GM23338 (cell line): Measurements from ENCODE around the gene HSPBAP1. TPM values are rescaled to one million over a fixed set of nuclear protein-coding genes. Genes with fewer than 3 reads are reported as not detected.

ENCODE experiments used
- ATAC-seq: fragments of 200-7000 bp; cut with Tn5 transposase; 3 replicates; pipeline ENCODE4 v1.9.1; 2020
- DNase-seq: peaks from one replicate; pipeline ENCODE4 v3.0.0-alpha.2; 2015; ENCODE audit warnings: low spot score
- H2AFZ ChIP-seq: fragments of 200-600 bp; sonication (generic); 2 replicates; pipeline ENCODE4 v1.8.0; 2016; ENCODE audit warnings: antibody characterized with exemption, mild to moderate bottlenecking, moderate library complexity
- H3F3A ChIP-seq: fragments of 200-600 bp; sonication (generic); replicated peaks from 2 replicates; pipeline ENCODE4 v1.8.0; 2017; ENCODE audit warnings: antibody characterized with exemption, mixed run types, low read depth
- H3K27ac ChIP-seq: fragments of 200-600 bp; sonication (generic); 2 replicates; pipeline ENCODE4 v1.6.1; 2016; ENCODE audit warnings: low read depth
- H3K27me3 ChIP-seq: fragments of 200-600 bp; sonication (generic); 2 replicates; pipeline ENCODE4 v1.8.0; 2016; ENCODE audit warnings: mild to moderate bottlenecking, mixed run types, moderate library complexity; ENCODE audit not compliant: insufficient read depth
- H3K36me3 ChIP-seq: fragments of 200-600 bp; sonication (generic); 2 replicates; pipeline ENCODE4 v1.8.0; 2016; ENCODE audit warnings: mild to moderate bottlenecking; ENCODE audit not compliant: insufficient read depth
- H3K4me1 ChIP-seq: fragments of 200-600 bp; sonication (generic); 2 replicates; pipeline ENCODE4 v1.8.0; 2016; ENCODE audit warnings: mild to moderate bottlenecking, moderate library complexity; ENCODE audit not compliant: insufficient read depth
- H3K4me2 ChIP-seq: fragments of 200-600 bp; sonication (generic); 2 replicates; pipeline ENCODE4 v1.7.1; 2017; ENCODE audit warnings: mixed run types
- H3K4me3 ChIP-seq: fragments of 200-600 bp; sonication (generic); 2 replicates; pipeline ENCODE4 v1.6.1; 2016; ENCODE audit warnings: mixed run types
- H3K79me2 ChIP-seq: fragments of 200-600 bp; sonication (generic); replicated peaks from 2 replicates; pipeline ENCODE4 v1.8.0; 2017; ENCODE audit warnings: mild to moderate bottlenecking; ENCODE audit not compliant: insufficient read depth
- H3K9me2 ChIP-seq: fragments of 200-600 bp; sonication (generic); 2 replicates; pipeline ENCODE4 v1.8.0; 2017; ENCODE audit not compliant: insufficient read depth
- H4K20me1 ChIP-seq: fragments of 200-600 bp; sonication (generic); replicated peaks from 2 replicates; pipeline ENCODE4 v1.8.0; 2017; ENCODE audit warnings: mild to moderate bottlenecking; ENCODE audit not compliant: insufficient read depth
- H3K27ac Mint-ChIP-seq: 2 replicates; pipeline ENCODE4 v1.8.0; 2020; ENCODE audit warnings: inconsistent platforms, mild to moderate bottlenecking, moderate library complexity, mixed read lengths
- H3K27me3 Mint-ChIP-seq: 3 replicates; pipeline ENCODE4 v1.8.0; 2022; ENCODE audit warnings: low read depth, mild to moderate bottlenecking, moderate library complexity, mixed read lengths, inconsistent platforms; ENCODE audit not compliant: insufficient read depth, poor library complexity
- H3K36me3 Mint-ChIP-seq: 3 replicates; pipeline ENCODE4 v1.8.0; 2021; ENCODE audit warnings: low read depth, mild to moderate bottlenecking, inconsistent platforms, moderate library complexity, mixed read lengths
- H3K4me1 Mint-ChIP-seq: 3 replicates; pipeline ENCODE4 v1.8.0; 2020; ENCODE audit warnings: mild to moderate bottlenecking, inconsistent platforms, mixed read lengths
- H3K4me3 Mint-ChIP-seq: 3 replicates; pipeline ENCODE4 v1.8.0; 2021; ENCODE audit warnings: moderate library complexity, mild to moderate bottlenecking, inconsistent platforms, mixed read lengths
- H3K9me3 Mint-ChIP-seq: 3 replicates; pipeline ENCODE4 v1.8.0; 2020; ENCODE audit warnings: moderate library complexity, mild to moderate bottlenecking, inconsistent platforms, mixed read lengths
- CTCF ChIP-seq, 2 experiments: fragments of 200-600 bp in 1 of 2; sonication (generic) in 1 of 2; conservative IDR thresholded peaks; 2 replicates each; pipeline versions ENCODE4 v1.5.1 to v1.6.1; 2016 to 2017; ENCODE audit warnings: antibody characterized with exemption in 2 of 2, low read depth in 2 of 2, mild to moderate bottlenecking in 2 of 2, moderate library complexity in 1 of 2
- ETS1 ChIP-seq: IDR thresholded peaks from 2 replicates; pipeline ENCODE4 v1.6.1; 2016; ENCODE audit warnings: antibody characterized with exemption
- EZH2phosphoT487 ChIP-seq: fragments of 200-600 bp; sonication (generic); IDR thresholded peaks from one replicate; pipeline ENCODE4 v1.8.1; 2018; ENCODE audit warnings: antibody characterized with exemption; ENCODE audit not compliant: unreplicated experiment
- JUNB ChIP-seq: IDR thresholded peaks from one replicate; pipeline ENCODE4 v1.6.1; 2016; ENCODE audit warnings: antibody characterized with exemption; ENCODE audit not compliant: unreplicated experiment
- NANOG ChIP-seq: IDR thresholded peaks from 2 replicates; pipeline ENCODE4 v1.6.1; 2016; ENCODE audit warnings: antibody characterized with exemption, borderline replicate concordance
- ZNF114 ChIP-seq: fragments of 250-450 bp; sonication (Bioruptor Pico); IDR thresholded peaks from 2 replicates; pipeline ENCODE4 v1.5.0; 2020; ENCODE audit warnings: mild to moderate bottlenecking, moderate library complexity
- ZNF331 ChIP-seq: fragments of 250-450 bp; sonication (Bioruptor Pico); IDR thresholded peaks from 2 replicates; pipeline ENCODE4 v1.5.0; 2020; ENCODE audit warnings: low read depth, mild to moderate bottlenecking, moderate library complexity
- ZNF462 ChIP-seq: fragments of 250-450 bp; sonication (Bioruptor Pico); IDR thresholded peaks from 2 replicates; pipeline ENCODE4 v1.5.0; 2020; ENCODE audit warnings: mild to moderate bottlenecking, moderate library complexity
- polyA plus RNA-seq: library from polyadenylated mRNA; unstranded; fragments of >200 nt; fragmentation: Nextera tagmentation; extraction: Ambion mirVana; gene quantifications from 2 replicates; pipeline ENCODE4 v1.2.1, GENCODE V29; 2016
- total RNA-seq: library from RNA; depleted of rRNA; stranded (reverse); fragments of >200 nt; shearing (Covaris generic); gene quantifications from 2 replicates; pipeline ENCODE4 v1.2.3, GENCODE V29; 2014

The HSPBAP1 gene
- total and polyA plus RNA-seq, 2 experiments from 2014 or later, result 8.0 to 11.7 TPM

- no peak overlapping the region for H2AFZ ChIP-seq
- Mint-ChIP-seq H3K27me3 (no peaks in the 10 kb centered on the region), H3K27ac (no peak overlapping the region), H3K4me1 (peaks cover 10% of the 10 kb centered on the region; the same call in 2 of the 3 replicates), H3K9me3 (peaks cover 26% of the 10 kb centered on the region), H3K36me3 (peaks cover 68% of the 10 kb centered on the region), H3K4me3 (no peak overlapping the region)
- H3K79me2 ChIP-seq, result no peaks in the 10 kb centered on the region
- H3F3A ChIP-seq, result no peaks in the 10 kb centered on the region
- ATAC-seq (no peak), DNase-seq (no peak)
- H3K4me1 ChIP-seq, result peaks cover 8% of the 10 kb centered on the region; the same call in 1 of the 2 replicates
- H3K36me3 ChIP-seq, result peaks cover 5% of the 10 kb centered on the region
- no peaks in the 10 kb centered on the region for H3K27me3 ChIP-seq
- H3K4me2 ChIP-seq, result no peak overlapping the region
- H3K27ac ChIP-seq, result no peak overlapping the region
- TF ChIP-seq ZNF331 (CRISPR knock-in tag) (no peak), CTCF (conservative IDR thresholded peaks at IDR 0.05; ENCODE audit: low read depth in 2 of 2) (no peak), JUNB (no peak), NANOG (no peak), ZNF114 (CRISPR knock-in tag) (no peak), ETS1 (no peak), ZNF462 (CRISPR knock-in tag) (no peak), EZH2phosphoT487 (no peak)
- no peaks in the 10 kb centered on the region for H3K9me2 ChIP-seq
- no peaks in the 10 kb centered on the region for H4K20me1 ChIP-seq
- no peak overlapping the region for H3K4me3 ChIP-seq
Measured at GRCh38 chr3:122743581-122744120, 50.0 kb downstream of the HSPBAP1 start.
